RWPE2 (cell line): ENCODE measurements around the gene CACNA1A.

Experiments used
- ATAC-seq: fragments of 200-7000 bp; cut with Tn5 transposase; 3 replicates; pipeline ENCODE4 v1.9.1; 2021; ENCODE audit warnings: low read depth
- DNase-seq: peaks from one replicate; pipeline ENCODE4 v3.0.0-alpha.2; 2020; ENCODE audit warnings: low spot score
- H3K27ac ChIP-seq: fragments of 450-650 bp; 2 replicates; pipeline ENCODE4 v1.5.1; 2017; ENCODE audit warnings: mild to moderate bottlenecking; ENCODE audit not compliant: poor library complexity, severe bottlenecking
- H3K27me3 ChIP-seq: fragments of 250-450 bp; sonication (Bioruptor Pico); 2 replicates; pipeline ENCODE4 v1.5.1; 2021; ENCODE audit warnings: mild to moderate bottlenecking, moderate library complexity; ENCODE audit not compliant: insufficient read depth, poor library complexity, severe bottlenecking
- H3K36me3 ChIP-seq: fragments of 250-450 bp; sonication (Bioruptor Pico); 2 replicates; pipeline ENCODE4 v1.5.1; 2020; ENCODE audit warnings: low read depth, mild to moderate bottlenecking, moderate library complexity
- H3K4me1 ChIP-seq: fragments of 250-450 bp; sonication (Bioruptor Pico); 2 replicates; pipeline ENCODE4 v1.5.1; 2021; ENCODE audit warnings: mild to moderate bottlenecking, moderate library complexity; ENCODE audit not compliant: insufficient read depth, poor library complexity, severe bottlenecking
- H3K4me3 ChIP-seq: fragments of 250-450 bp; sonication (Bioruptor Pico); 2 replicates; pipeline ENCODE4 v1.5.1; 2021; ENCODE audit warnings: mild to moderate bottlenecking, moderate library complexity; ENCODE audit not compliant: severe bottlenecking
- H3K9me3 ChIP-seq: fragments of 250-450 bp; sonication (Bioruptor Pico); 2 replicates; pipeline ENCODE4 v1.5.1; 2021; ENCODE audit warnings: mild to moderate bottlenecking, moderate library complexity; ENCODE audit not compliant: severe bottlenecking
- CTCF ChIP-seq: fragments of 450-650 bp; IDR thresholded peaks from one replicate; pipeline ENCODE4 v1.5.1; 2017; ENCODE audit warnings: mild to moderate bottlenecking, moderate library complexity; ENCODE audit not compliant: poor library complexity, severe bottlenecking

CACNA1A gene

GRCh38 chr19:13544423-13544822 lies 38.1 kb upstream of the CACNA1A start:
- no peaks in the 10 kb centered on the region for H3K9me3 ChIP-seq
- no peak overlapping the region for H3K4me3 ChIP-seq
- no peaks in the 10 kb centered on the region for H3K36me3 ChIP-seq
- no peak for TF ChIP-seq CTCF
- H3K4me1 ChIP-seq = no peaks in the 10 kb centered on the region
- ATAC-seq = no peak
- no peak overlapping the region for H3K27ac ChIP-seq
- H3K27me3 ChIP-seq = no peaks in the 10 kb centered on the region
- DNase-seq = no peak

- Histone ChIP-seq H3K9me3 (no peaks in the 10 kb centered on the region), H3K4me1 (no peaks in the 10 kb centered on the region), H3K36me3 (no peaks in the 10 kb centered on the region), H3K4me3 (no peak overlapping the region), H3K27ac (no peak overlapping the region), H3K27me3 (peaks cover 5% of the 10 kb centered on the region)
- TF ChIP-seq CTCF = no peak
- no peak for DNase-seq
- no peak for ATAC-seq
Observed at GRCh38 chr19:13541554-13541953, 35.3 kb upstream of the CACNA1A start.

GRCh38 chr19:13539332-13539731 lies 33.1 kb upstream of the CACNA1A start:
- Histone ChIP-seq H3K4me1 (no peaks in the 10 kb centered on the region), H3K27me3 (peaks cover 5% of the 10 kb centered on the region), H3K9me3 (no peaks in the 10 kb centered on the region), H3K27ac (no peak overlapping the region), H3K36me3 (no peaks in the 10 kb centered on the region), H3K4me3 (no peak overlapping the region)
- DNase-seq (no peak), ATAC-seq (no peak)
- no peak for TF ChIP-seq CTCF

- Histone ChIP-seq H3K9me3 (no peaks in the 10 kb centered on the region), H3K27me3 (peaks cover 5% of the 10 kb centered on the region), H3K4me1 (no peaks in the 10 kb centered on the region), H3K4me3 (no peak overlapping the region), H3K36me3 (no peaks in the 10 kb centered on the region), H3K27ac (no peak overlapping the region)
- TF ChIP-seq CTCF = no peak
- ATAC-seq = no peak
- DNase-seq = no peak
Observed at GRCh38 chr19:13538601-13539253, 32.4 kb upstream of the CACNA1A start.

- no peak for DNase-seq
- peaks cover 5% of the 10 kb centered on the region for H3K27me3 ChIP-seq
Observed at GRCh38 chr19:13537454-13537853, 31.2 kb upstream of the CACNA1A start.

More at GRCh38 chr19:13537454-13537853, 31.2 kb upstream of the CACNA1A start:
- H3K9me3 ChIP-seq = no peaks in the 10 kb centered on the region
- no peak for ATAC-seq
- no peak overlapping the region for H3K27ac ChIP-seq
- no peaks in the 10 kb centered on the region for H3K4me1 ChIP-seq
- no peaks in the 10 kb centered on the region for H3K36me3 ChIP-seq
- no peak overlapping the region for H3K4me3 ChIP-seq
- no peak for TF ChIP-seq CTCF
